HepG2 (cell line): Measurements from ENCODE around the gene RPS13. TPM values are rescaled to one million over a fixed set of nuclear protein-coding genes. Genes with fewer than 3 reads are reported as not detected.
A peak's percentile ranks its signal among the peaks of the same experiment; 100 is the strongest.

Experiments used
- ARID3A ChIP-seq: IDR thresholded peaks from 2 replicates; pipeline ENCODE4 v1.6.1; 2012; ENCODE audit warnings: low read depth, low read length, improper control_type of control experiment
- FOXA1 ChIP-seq, 2 experiments: fragments of 450-650 bp in 1 of 2; sonication (generic) in 1 of 2; formaldehyde crosslinking in 1 of 2; IDR thresholded peaks; 2 replicates each; pipeline versions ENCODE4 v1.4.0 to v1.6.1; 2016 to 2020; ENCODE audit warnings: missing genetic modification reagents in 1 of 2
- GMEB2 ChIP-seq: IDR thresholded peaks from 2 replicates; pipeline ENCODE4 v1.6.1; 2016; ENCODE audit warnings: missing biosample characterization, missing genetic modification reagents, low read depth
- HNRNPH1 ChIP-seq: fragments of 200-400 bp; formaldehyde crosslinking; optimal IDR thresholded peaks from 2 replicates; pipeline ENCODE3; 2017; ENCODE audit warnings: mild to moderate bottlenecking, low read depth, low read length
- KDM5B ChIP-seq: sonication (generic); formaldehyde crosslinking; IDR thresholded peaks from 2 replicates; pipeline ENCODE4 v1.4.0; 2020; ENCODE audit warnings: missing genetic modification reagents, mild to moderate bottlenecking, borderline replicate concordance
- NFRKB ChIP-seq: fragments of 450-650 bp; IDR thresholded peaks from 2 replicates; pipeline ENCODE4 v1.6.1; 2017
- PATZ1 ChIP-seq: sonication (generic); formaldehyde crosslinking; IDR thresholded peaks from 2 replicates; pipeline ENCODE4 v1.4.0; 2020; ENCODE audit warnings: missing genetic modification reagents
- SIN3A ChIP-seq: IDR thresholded peaks from 2 replicates; pipeline ENCODE4 v1.6.1; 2011; ENCODE audit warnings: low read depth, mild to moderate bottlenecking, control low read depth, low read length, borderline replicate concordance
- STAG1 ChIP-seq: sonication (generic); formaldehyde crosslinking; IDR thresholded peaks from 2 replicates; pipeline ENCODE4 v1.4.0; 2020; ENCODE audit warnings: missing genetic modification reagents
- ZBTB33 ChIP-seq: sonication (generic); formaldehyde crosslinking; IDR thresholded peaks from 2 replicates; pipeline ENCODE4 v1.4.0; 2020; ENCODE audit warnings: missing genetic modification reagents
- ZNF343 ChIP-seq: sonication (generic); formaldehyde crosslinking; IDR thresholded peaks from 2 replicates; pipeline ENCODE4 v1.4.0; 2020; ENCODE audit warnings: mild to moderate bottlenecking, missing genetic modification reagents
- ZNF614 ChIP-seq: IDR thresholded peaks from 2 replicates; pipeline ENCODE4 v1.6.1; 2018; ENCODE audit warnings: missing biosample characterization, missing genetic modification reagents, inconsistent platforms, borderline replicate concordance
- ZNF878 ChIP-seq: sonication (generic); formaldehyde crosslinking; IDR thresholded peaks from 2 replicates; pipeline ENCODE4 v1.8.1; 2023; ENCODE audit warnings: mild to moderate bottlenecking, missing genetic modification reagents, moderate library complexity
- ZNF883 ChIP-seq: sonication (generic); formaldehyde crosslinking; IDR thresholded peaks from 2 replicates; pipeline ENCODE4 v1.5.1; 2020; ENCODE audit warnings: mild to moderate bottlenecking, missing genetic modification reagents; ENCODE audit errors: not compliant biosample characterization
- polyA plus RNA-seq, 8 experiments: library from polyadenylated mRNA; depleted of rRNA in 3 of 8; stranded (reverse) in 7 of 8; unstranded in 1 of 8; fragments of >200 nt; fragmentation: Illumina TruSeq in 4 of 8; extraction: Trizol in 4 of 8; gene quantifications; 2 replicates each; pipeline versions ENCODE4 v1.2.1 to v1.2.3, GENCODE V29; 2011 to 2016; ENCODE audit warnings: low read depth in 4 of 8, missing spikeins in 1 of 8, mixed read lengths in 1 of 8; ENCODE audit not compliant: insufficient read depth in 1 of 8
- total RNA-seq, 5 experiments: library from RNA; depleted of rRNA; stranded (reverse); fragments of >200 nt; fragmentation: Illumina TruSeq; extraction: Trizol; gene quantifications; 2 replicates each; pipeline ENCODE4 v1.2.3, GENCODE V29; 2016; ENCODE audit warnings: low read depth in 1 of 5
- TF ChIP-seq, protein P1 (sequence below): sonication (generic); formaldehyde crosslinking; IDR thresholded peaks from 2 replicates; pipeline ENCODE4 v1.9.0; 2022; ENCODE audit warnings: missing genetic modification reagents, mild to moderate bottlenecking, borderline replicate concordance
- TF ChIP-seq, protein P2 (sequence below): sonication (generic); formaldehyde crosslinking; conservative IDR thresholded peaks from 2 replicates; pipeline ENCODE4 v1.8.0; 2022; ENCODE audit warnings: mild to moderate bottlenecking, moderate library complexity, missing genetic modification reagents

The RPS13 gene
- total and polyA plus RNA-seq, 2 of the 13 experiments (the other 11 are each of a cell fraction or from before 2014, with no cell fraction given) = 1,542 to 2,245 TPM

GRCh38 chr11:17036666-17037658 is 40.5 kb downstream of the RPS13 start (continued):
- TF ChIP-seq NFRKB = no peak
- TF ChIP-seq ZNF883 (CRISPR knock-in tag) = peak; percentile 33
- TF ChIP-seq PATZ1 (CRISPR knock-in tag) = no peak
- TF ChIP-seq FOXA1 (IDR thresholded peaks at IDR 0.05) = no peak
- no peak for TF ChIP-seq FOXA1 (CRISPR knock-in tag; IDR thresholded peaks at IDR 0.05)
- TF ChIP-seq ZNF878 (CRISPR knock-in tag) = no peak
- no peak for TF ChIP-seq HNRNPH1
- TF ChIP-seq ZNF614 = no peak
- no peak for TF ChIP-seq ARID3A
- no peak for TF ChIP-seq ZNF343 (CRISPR knock-in tag)
- no peak for TF ChIP-seq KDM5B (CRISPR knock-in tag)
- no peak for TF ChIP-seq ZBTB33
- TF ChIP-seq STAG1 (CRISPR knock-in tag) = peak; percentile 78
- TF ChIP-seq, protein P1, sequence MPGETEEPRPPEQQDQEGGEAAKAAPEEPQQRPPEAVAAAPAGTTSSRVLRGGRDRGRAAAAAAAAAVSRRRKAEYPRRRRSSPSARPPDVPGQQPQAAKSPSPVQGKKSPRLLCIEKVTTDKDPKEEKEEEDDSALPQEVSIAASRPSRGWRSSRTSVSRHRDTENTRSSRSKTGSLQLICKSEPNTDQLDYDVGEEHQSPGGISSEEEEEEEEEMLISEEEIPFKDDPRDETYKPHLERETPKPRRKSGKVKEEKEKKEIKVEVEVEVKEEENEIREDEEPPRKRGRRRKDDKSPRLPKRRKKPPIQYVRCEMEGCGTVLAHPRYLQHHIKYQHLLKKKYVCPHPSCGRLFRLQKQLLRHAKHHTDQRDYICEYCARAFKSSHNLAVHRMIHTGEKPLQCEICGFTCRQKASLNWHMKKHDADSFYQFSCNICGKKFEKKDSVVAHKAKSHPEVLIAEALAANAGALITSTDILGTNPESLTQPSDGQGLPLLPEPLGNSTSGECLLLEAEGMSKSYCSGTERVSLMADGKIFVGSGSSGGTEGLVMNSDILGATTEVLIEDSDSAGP (CRISPR knock-in tag) = peak; percentile 33; the same call in 1 of the 2 replicates
- TF ChIP-seq, protein P2, sequence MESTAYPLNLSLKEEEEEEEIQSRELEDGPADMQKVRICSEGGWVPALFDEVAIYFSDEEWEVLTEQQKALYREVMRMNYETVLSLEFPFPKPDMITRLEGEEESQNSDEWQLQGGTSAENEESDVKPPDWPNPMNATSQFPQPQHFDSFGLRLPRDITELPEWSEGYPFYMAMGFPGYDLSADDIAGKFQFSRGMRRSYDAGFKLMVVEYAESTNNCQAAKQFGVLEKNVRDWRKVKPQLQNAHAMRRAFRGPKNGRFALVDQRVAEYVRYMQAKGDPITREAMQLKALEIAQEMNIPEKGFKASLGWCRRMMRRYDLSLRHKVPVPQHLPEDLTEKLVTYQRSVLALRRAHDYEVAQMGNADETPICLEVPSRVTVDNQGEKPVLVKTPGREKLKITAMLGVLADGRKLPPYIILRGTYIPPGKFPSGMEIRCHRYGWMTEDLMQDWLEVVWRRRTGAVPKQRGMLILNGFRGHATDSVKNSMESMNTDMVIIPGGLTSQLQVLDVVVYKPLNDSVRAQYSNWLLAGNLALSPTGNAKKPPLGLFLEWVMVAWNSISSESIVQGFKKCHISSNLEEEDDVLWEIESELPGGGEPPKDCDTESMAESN (CRISPR knock-in tag) = no peak
- no peak for TF ChIP-seq SIN3A
- TF ChIP-seq GMEB2 (CRISPR knock-in tag) = no peak
